GM21825 (cell line): ENCODE measurements around the gene GMEB2.
A peak's percentile ranks its signal among the peaks of the same experiment; 100 is the strongest.
"Not testable (repeated sequence)": the region's sequence is repeated elsewhere in the genome, so short reads cannot be mapped to it uniquely, and the experiment has no call there.

Experiments
- ATAC-seq: cut with Tn5 transposase; IDR thresholded peaks from one replicate; pipeline ENCODE4 v1.9.1; 2021; ENCODE audit warnings: mild to moderate bottlenecking, moderate library complexity; ENCODE audit not compliant: unreplicated experiment

The GMEB2 gene

GRCh38 chr20:63657260-63657936 lies 30.5 kb upstream of the GMEB2 start:
- ATAC-seq: no peak

GRCh38 chr20:63656451-63656850 lies 29.6 kb upstream of the GMEB2 start:
- ATAC-seq: no peak

- ATAC-seq: no peak
These were observed 28.3 kb upstream of the GMEB2 start for GRCh38 chr20:63655249-63655648.

- ATAC-seq: no peak
These were observed 27.2 kb upstream of the GMEB2 start for GRCh38 chr20:63653974-63654668.

- ATAC-seq: no peak
These were observed 26.4 kb upstream of the GMEB2 start, which contains the start of gene STMN3 for GRCh38 chr20:63653041-63653973. Gene STMN3 (minus strand): TSS chr20:63653424. CDS start chr20:63653345, 79 bp downstream.

GRCh38 chr20:63652192-63652980 lies 25.5 kb upstream of the GMEB2 start:
- no peak for ATAC-seq

GRCh38 chr20:63651942-63652191 lies 25.0 kb upstream of the GMEB2 start:
- no peak for ATAC-seq

- not testable (repeated sequence) for ATAC-seq
These were observed 23.6 kb upstream of the GMEB2 start for GRCh38 chr20:63650486-63650885.

- ATAC-seq: no peak
These were observed 22.1 kb upstream of the GMEB2 start for GRCh38 chr20:63648895-63649589.

GRCh38 chr20:63648190-63648589 lies 21.3 kb upstream of the GMEB2 start:
- ATAC-seq: no peak

GRCh38 chr20:63645218-63645617 lies 18.3 kb upstream of the GMEB2 start:
- no peak for ATAC-seq

GRCh38 chr20:63643946-63644345 lies 17.0 kb upstream of the GMEB2 start:
- no peak for ATAC-seq

- ATAC-seq: no peak
These were observed 16.6 kb upstream of the GMEB2 start for GRCh38 chr20:63643499-63643898.

GRCh38 chr20:63642527-63643247 lies 15.8 kb upstream of the GMEB2 start:
- no peak for ATAC-seq

- peak; percentile 46 for ATAC-seq
These were observed 15.1 kb upstream of the GMEB2 start for GRCh38 chr20:63641792-63642523.

GRCh38 chr20:63641146-63641791 lies 14.4 kb upstream of the GMEB2 start:
- peak; percentile 23 for ATAC-seq

GRCh38 chr20:63640686-63641085 lies 13.8 kb upstream of the GMEB2 start:
- ATAC-seq: not testable (repeated sequence)

- ATAC-seq: no peak
These were observed 13.2 kb upstream of the GMEB2 start for GRCh38 chr20:63640086-63640485.
